IPS-11a (cell line): ENCODE data around the gene PLEKHM3.

Experiments
- H3K4me3 ChIP-seq: one replicate; pipeline ENCODE4 v1.5.1; 2013; ENCODE audit warnings: low read depth, low read length, control low read depth

PLEKHM3 gene

DNA sequence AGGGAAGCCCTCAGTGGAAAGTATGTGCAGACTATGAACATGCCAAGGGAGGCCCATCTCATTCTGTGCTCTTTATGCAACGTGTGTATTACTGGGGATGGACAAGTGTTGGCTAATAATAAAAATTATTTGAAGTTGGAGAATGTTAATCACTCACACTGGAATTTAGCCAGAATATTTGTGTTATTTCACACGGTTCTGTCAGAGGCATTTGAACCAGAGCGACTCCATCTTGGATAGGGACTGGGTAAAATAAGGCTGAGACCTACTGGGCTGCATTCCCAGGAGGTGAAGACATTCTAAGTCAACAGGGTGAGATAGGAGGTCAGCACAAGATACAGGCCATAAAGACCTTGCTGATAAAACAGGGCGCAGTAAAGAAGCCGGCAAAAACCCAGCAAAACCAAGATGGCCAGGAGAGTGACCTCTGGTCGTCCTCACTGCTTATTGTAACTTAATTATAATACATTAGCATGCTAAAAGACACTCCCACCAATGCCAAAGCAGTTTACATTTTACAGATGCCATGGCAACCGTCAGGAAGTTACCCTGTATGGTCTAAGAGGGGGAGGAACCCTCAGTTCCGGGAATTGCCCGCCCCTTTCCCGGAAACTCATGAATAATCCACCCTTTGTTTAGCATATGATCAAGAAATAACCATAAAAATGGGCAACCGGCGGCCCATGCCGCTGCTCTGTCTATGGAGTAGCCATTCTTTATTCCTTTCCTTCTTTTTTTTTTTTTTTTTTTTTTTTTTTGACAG is 253.1 kb downstream of the PLEKHM3 start:
- no peak overlapping the region for H3K4me3 ChIP-seq

DNA sequence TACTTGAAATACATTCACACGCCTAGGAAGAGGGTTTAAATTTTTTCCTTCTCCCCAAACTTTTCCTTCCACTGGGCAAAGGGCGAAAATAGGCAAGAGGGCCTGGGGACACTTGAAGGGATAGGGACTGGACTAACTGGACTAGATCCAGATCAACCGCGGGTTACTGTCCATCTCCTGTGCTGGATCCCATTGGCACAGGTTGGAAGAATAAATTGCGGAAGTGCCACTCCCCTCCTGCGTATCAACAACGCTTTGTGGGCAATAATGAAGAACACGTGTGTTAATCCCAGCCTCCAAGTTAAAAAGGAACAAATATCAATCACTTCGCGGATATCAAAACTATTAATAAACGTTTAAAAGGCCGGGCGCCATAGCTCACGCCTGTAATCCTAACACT is 253.9 kb downstream of the PLEKHM3 start:
- no peak overlapping the region for H3K4me3 ChIP-seq
